SIG-M5 treated with dmso at 0.1 percent for 504 hours (cell line): ENCODE measurements around the gene CCDC149.
"Not testable (repeated sequence)": the region's sequence is repeated elsewhere in the genome, so short reads cannot be mapped to it uniquely, and the experiment has no call there.

Experiments used
- DNase-seq: peaks from one replicate; lab custom pipeline; 2025; ENCODE audit not compliant: unreplicated experiment; lab: John Stamatoyannopoulos, UW

Gene CCDC149

GRCh38 chr4:24917076-24917856, 4.4 kb upstream of the CCDC149 start:
- no peak for DNase-seq

GRCh38 chr4:24915121-24915922, 2.5 kb upstream of the CCDC149 start:
- DNase-seq: no peak

DNA sequence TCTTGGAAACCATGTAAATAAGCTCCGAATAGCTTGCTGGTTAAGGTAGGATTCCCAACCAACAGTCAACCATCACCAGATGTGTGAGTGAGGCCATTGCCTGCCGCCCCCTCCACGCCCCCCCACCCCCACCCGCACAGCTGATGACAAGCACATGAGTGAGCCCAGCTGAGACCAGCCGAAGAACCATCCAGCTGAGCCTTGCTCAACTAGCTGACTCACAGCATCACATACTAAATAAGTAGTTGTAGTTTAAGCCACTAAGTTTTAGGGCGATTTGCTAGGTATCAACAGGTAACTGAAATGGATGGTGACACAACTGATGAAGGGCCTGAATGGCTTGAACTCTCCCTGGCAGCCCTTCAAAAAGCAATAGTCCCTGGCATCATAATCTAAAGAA, 1.6 kb upstream of the CCDC149 start:
- no peak for DNase-seq

DNA sequence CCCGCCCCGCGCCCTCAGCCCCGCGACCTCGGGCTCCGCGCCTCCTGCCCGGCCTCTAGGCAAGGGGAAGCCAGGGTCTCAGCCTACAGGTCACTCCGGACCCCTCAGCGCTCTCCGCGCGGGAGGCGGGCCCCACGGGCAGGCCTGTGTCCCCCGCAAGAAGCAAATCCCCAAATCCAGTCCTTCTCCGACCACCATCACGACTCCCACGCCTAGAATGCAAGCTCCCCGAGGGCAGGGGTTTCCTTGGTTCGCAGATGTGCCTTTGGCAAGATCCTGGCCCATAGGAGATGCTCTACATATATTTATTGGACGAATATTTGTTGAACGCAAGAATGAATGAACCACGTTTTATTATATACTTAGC, 260 bp upstream of the CCDC149 start:
- no peak for DNase-seq

GRCh38 chr4:24910499-24910898, 2.3 kb downstream of the CCDC149 start:
- no peak for DNase-seq

- DNase-seq: not testable (repeated sequence)
Measured at GRCh38 chr4:24909606-24910005, 3.2 kb downstream of the CCDC149 start.

DNA sequence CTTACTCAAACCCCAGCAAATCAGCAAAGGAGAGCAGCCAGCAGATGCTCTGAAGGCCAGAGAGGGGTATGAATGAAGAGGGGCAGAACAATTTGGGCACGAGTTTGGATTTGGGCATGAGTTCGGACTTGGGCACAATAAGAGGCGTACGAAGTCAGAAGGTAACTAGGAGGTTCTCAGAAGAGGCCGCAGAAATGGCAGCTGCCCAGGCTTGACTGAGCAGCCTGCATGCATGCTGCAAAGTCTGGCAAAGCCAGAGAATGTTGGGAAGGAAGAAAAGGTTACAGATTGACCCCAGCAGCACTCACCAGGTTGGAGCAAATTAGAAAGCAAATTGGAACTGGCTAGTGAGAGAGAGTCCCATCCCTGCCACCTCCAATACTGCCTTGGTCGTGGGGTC, 15.2 kb downstream of the CCDC149 start:
- DNase-seq: no peak

DNA sequence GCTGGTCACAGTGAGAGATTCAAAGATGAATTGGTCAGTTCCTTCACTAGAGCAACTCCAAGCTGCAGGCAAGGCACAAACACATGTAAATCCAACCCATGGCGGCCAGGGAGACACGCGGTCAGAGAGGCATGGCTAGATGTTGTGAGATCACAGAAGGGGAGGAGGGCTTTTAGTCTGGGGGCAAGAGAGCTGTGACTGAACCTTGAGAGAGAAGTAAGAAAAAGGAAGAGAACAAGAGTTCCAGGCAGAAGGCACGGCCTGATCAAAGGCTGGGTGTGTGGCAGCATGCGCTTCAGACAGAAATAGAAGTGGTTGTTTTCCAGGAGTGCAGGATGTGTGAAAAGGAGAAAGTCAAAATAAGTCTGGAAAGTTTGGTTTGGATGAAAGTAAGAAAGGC, 15.9 kb downstream of the CCDC149 start:
- DNase-seq: no peak

- DNase-seq: no peak
Measured at GRCh38 chr4:24896056-24896455, 16.8 kb downstream of the CCDC149 start.

DNA sequence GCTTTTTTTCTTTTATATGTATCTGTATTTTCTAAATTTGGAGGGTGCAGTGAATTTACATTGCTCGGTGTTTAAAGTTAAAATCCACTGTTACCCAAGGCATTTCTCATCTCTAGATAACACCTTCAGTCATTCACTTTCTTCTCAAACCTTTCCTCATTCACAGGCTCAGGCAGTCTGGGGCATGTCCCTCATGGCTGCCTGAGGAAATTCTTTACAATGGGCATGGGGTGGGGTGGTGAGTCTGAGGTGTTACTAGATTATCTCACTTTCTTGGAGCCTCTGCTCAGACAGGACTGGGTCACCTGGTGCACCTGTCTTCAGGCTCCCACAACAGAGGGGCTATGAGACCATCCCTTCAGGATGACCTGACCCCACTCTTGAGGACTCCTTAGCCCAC, 17.4 kb downstream of the CCDC149 start:
- no peak for DNase-seq

GRCh38 chr4:24894846-24895245, 18.0 kb downstream of the CCDC149 start:
- DNase-seq: no peak

GRCh38 chr4:24894243-24894642, 18.6 kb downstream of the CCDC149 start:
- DNase-seq: no peak

DNA sequence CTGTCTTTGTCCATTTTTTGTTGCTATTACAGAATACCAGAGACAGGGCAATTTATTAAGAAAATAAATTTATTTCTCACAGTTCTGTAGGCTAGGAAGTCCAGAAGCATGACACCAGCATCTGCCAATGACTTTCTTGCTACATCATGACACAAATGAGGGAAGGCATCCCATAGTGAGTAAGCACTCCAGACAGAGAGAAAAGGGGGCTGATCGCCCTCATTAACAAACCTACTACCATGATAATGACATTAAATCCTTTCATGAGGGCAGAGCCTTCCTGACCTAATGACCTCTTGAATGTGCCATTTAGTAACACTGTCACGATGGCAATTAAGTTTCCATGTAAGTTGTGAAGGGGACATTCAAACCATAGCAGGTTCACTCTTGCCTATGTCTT, 20.1 kb downstream of the CCDC149 start:
- no peak for DNase-seq

DNA sequence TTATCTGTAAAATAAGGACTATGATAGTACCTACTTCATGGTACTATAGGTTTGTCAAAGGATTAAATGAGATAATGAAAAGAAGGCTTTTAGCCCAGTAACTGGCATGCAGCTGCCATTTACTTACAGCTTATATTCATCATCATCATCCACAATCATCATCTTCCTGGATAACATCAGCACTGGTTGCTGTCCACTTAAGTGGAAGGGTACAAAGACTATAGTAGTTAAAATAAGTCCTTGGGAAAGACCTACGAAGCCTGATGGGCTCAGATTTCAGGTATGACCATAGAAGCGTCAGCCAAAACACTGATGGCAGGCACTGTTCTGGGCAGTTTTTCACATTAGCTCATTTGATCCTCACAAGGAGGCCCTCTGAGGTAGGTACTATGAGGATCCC, 20.6 kb downstream of the CCDC149 start:
- DNase-seq: no peak

GRCh38 chr4:24890561-24891126, 22.2 kb downstream of the CCDC149 start:
- no peak for DNase-seq

- no peak for DNase-seq
Measured at GRCh38 chr4:24889991-24890390, 22.9 kb downstream of the CCDC149 start.

DNA sequence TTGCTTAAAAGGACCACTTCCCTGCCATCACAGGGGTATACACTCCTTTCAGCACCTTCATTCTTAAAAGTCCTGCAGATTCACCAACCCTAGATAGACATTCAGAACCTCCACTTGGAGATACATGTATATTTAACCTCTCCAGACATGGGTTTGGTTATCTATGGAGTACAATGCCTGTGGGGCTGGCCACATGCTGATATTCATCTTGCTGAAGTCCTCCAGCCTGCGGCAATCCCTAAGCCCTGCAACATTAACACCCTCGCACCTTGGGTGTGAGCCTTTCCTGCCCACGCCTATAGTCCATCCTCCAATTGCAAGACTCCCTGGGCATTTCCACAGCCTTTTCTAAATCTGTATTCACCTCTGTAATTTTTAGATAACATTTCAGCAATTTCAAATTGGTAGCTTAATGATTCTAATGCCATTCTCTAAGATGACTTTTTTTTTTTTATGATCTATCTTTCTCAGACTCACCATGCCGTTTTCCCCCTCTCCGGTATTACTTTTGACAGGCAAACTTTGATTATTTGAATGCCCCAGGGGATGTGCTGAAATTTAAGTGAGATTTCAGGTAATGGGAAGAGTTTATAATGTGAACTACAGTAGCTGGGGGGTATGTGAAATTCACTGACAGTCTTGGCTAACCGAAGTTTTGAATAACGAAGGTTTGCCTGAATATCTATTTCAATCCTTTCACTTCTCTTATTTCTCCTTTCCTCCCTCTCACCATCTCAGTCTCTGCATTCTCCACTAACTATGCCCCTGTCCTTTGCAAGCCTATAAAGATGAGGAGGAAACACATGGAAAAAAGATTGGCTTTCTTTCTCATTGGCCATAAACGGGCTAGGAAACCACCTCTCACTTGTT, 24.1 kb downstream of the CCDC149 start:
- DNase-seq: no peak

- no peak for DNase-seq
Measured at GRCh38 chr4:24887881-24888430, 24.9 kb downstream of the CCDC149 start.

DNA sequence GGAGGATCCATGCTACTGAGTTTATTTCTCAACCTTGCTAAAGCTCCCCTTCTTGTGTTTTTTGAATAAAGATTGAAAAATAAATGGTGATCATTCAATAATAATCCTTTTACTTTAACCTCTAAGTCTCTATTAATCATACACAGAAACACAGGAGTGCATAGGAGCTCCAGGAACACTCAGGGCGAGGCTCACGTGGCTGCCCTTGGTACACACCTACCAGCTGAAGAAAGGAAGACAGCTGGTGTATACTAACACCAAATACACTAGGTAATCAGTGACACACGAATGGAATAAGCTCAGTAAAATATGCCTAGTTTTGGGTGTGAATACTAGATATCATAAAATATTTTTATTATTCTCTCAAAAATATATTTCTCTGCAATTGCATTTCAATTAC, 26.2 kb downstream of the CCDC149 start:
- DNase-seq: no peak

GRCh38 chr4:24885342-24885741, 27.5 kb downstream of the CCDC149 start:
- no peak for DNase-seq

DNA sequence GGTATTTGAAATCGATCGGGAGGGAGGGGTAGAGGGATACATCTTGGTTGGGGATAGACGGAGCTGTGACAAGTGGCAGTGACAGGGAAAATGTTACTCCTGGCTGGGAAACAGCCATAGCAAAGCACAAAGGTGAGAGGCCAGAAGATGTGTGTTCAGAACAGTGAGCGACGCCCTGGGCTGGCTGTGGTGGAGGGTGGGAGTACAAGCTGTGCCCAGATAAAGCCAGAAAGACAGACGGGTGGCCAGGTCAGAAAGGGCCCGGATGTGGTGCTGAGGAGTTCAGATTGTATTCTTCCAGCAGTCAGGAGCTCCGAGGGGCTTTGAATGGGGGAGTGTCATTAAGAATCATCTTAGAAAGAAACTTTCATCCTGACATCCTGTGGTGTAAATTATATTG, 27.9 kb downstream of the CCDC149 start:
- no peak for DNase-seq
